Measurements from ENCODE around the gene TSPAN3. TPM values are rescaled to one million over a fixed set of nuclear protein-coding genes. Genes with fewer than 3 reads are reported as not detected.

Gene TSPAN3
- total RNA-seq, 1 donor from 2014 or later = 223 TPM

GRCh38 chr15:77083381-77084160 is 12.7 kb upstream of the TSPAN3 start:
- H3K27ac Mint-ChIP-seq (ENCODE audit: unreplicated experiment) = no peak overlapping the region
- H3K36me3 ChIP-seq (ENCODE audit: insufficient read depth, low read length) = no peaks in the 10 kb centered on the region
- H3K4me1 ChIP-seq (ENCODE audit: insufficient read depth, low read length) = peaks cover 6% of the 10 kb centered on the region
- no peaks in the 10 kb centered on the region for H4K20me1 ChIP-seq (ENCODE audit: insufficient read depth, low read length)
- peak overlapping the region; percentile 11 for H3K4me3 ChIP-seq (ENCODE audit: insufficient read depth, low read depth, low read length)
- no peaks in the 10 kb centered on the region for H3K9me3 Mint-ChIP-seq (ENCODE audit: unreplicated experiment)
- peak overlapping the region; percentile 8 for H2AFZ ChIP-seq (ENCODE audit: low read depth, low read length)
- H3K27ac ChIP-seq (ENCODE audit: low read depth, low read length) = no peak overlapping the region
- no peak overlapping the region for H3K9ac ChIP-seq (ENCODE audit: low read length)
- H3K4me1 Mint-ChIP-seq (ENCODE audit: low read depth, unreplicated experiment) = peaks cover 5% of the 10 kb centered on the region
- no peaks in the 10 kb centered on the region for H3K27me3 ChIP-seq (ENCODE audit: insufficient read depth, low read length)
- no peak overlapping the region for H3K4me3 Mint-ChIP-seq (ENCODE audit: unreplicated experiment)
- H3K36me3 Mint-ChIP-seq (ENCODE audit: low read depth, unreplicated experiment) = no peaks in the 10 kb centered on the region
- TF ChIP-seq EZH2 (IDR thresholded peaks at IDR 0.05; ENCODE audit: insufficient read depth, low read length) (no peak), CTCF (IDR thresholded peaks at IDR 0.05; ENCODE audit: insufficient read depth, low read depth, low read length) (no peak)
- no peaks in the 10 kb centered on the region for H3K9me3 ChIP-seq (ENCODE audit: insufficient read depth, low read depth, low read length)
- peak; percentile 60 for DNase-seq (ENCODE audit: low read depth)
- H3K27me3 Mint-ChIP-seq (ENCODE audit: low read depth, unreplicated experiment) = peaks cover 11% of the 10 kb centered on the region
- no peaks in the 10 kb centered on the region for H3K79me2 ChIP-seq (ENCODE audit: insufficient read depth, low read length)
- H3K4me2 ChIP-seq (ENCODE audit: low read length) = peak overlapping the region; percentile 68
- no peak for FAIRE-seq

- FAIRE-seq (no peak), DNase-seq (ENCODE audit: low read depth) (no peak)
- Mint-ChIP-seq H3K27ac (ENCODE audit: unreplicated experiment) (no peak overlapping the region), H3K27me3 (ENCODE audit: low read depth, unreplicated experiment) (peaks cover 8% of the 10 kb centered on the region), H3K36me3 (ENCODE audit: low read depth, unreplicated experiment) (no peaks in the 10 kb centered on the region), H3K4me3 (ENCODE audit: unreplicated experiment) (no peak overlapping the region), H3K9me3 (ENCODE audit: unreplicated experiment) (no peaks in the 10 kb centered on the region), H3K4me1 (ENCODE audit: low read depth, unreplicated experiment) (peaks cover 5% of the 10 kb centered on the region)
- H3K9me3 ChIP-seq (ENCODE audit: insufficient read depth, low read depth, low read length) = no peaks in the 10 kb centered on the region
- peaks cover 6% of the 10 kb centered on the region for H3K4me1 ChIP-seq (ENCODE audit: insufficient read depth, low read length)
- H3K4me3 ChIP-seq (ENCODE audit: insufficient read depth, low read depth, low read length) = no peak overlapping the region
- no peak overlapping the region for H3K27ac ChIP-seq (ENCODE audit: low read depth, low read length)
- H3K4me2 ChIP-seq (ENCODE audit: low read length) = no peak overlapping the region
- H3K27me3 ChIP-seq (ENCODE audit: insufficient read depth, low read length) = no peaks in the 10 kb centered on the region
- H3K36me3 ChIP-seq (ENCODE audit: insufficient read depth, low read length) = no peaks in the 10 kb centered on the region
- no peaks in the 10 kb centered on the region for H4K20me1 ChIP-seq (ENCODE audit: insufficient read depth, low read length)
- no peak for TF ChIP-seq CTCF (IDR thresholded peaks at IDR 0.05; ENCODE audit: insufficient read depth, low read depth, low read length)
- no peak for TF ChIP-seq EZH2 (IDR thresholded peaks at IDR 0.05; ENCODE audit: insufficient read depth, low read length)
- peak overlapping the region; percentile 26 for H2AFZ ChIP-seq (ENCODE audit: low read depth, low read length)
- no peak overlapping the region for H3K9ac ChIP-seq (ENCODE audit: low read length)
- no peaks in the 10 kb centered on the region for H3K79me2 ChIP-seq (ENCODE audit: insufficient read depth, low read length)
Observed at GRCh38 chr15:77081971-77082370, 11.1 kb upstream of the TSPAN3 start.

GRCh38 chr15:77076323-77076915 is 5.5 kb upstream of the TSPAN3 start:
- H3K27me3 ChIP-seq (ENCODE audit: insufficient read depth, low read length) = peaks cover 16% of the 10 kb centered on the region
- FAIRE-seq (no peak), DNase-seq (ENCODE audit: low read depth) (no peak)
- H3K36me3 ChIP-seq (ENCODE audit: insufficient read depth, low read length) = no peaks in the 10 kb centered on the region
- no peak overlapping the region for H3K27ac ChIP-seq (ENCODE audit: low read depth, low read length)
- H2AFZ ChIP-seq (ENCODE audit: low read depth, low read length) = no peak overlapping the region
- Mint-ChIP-seq H3K36me3 (ENCODE audit: low read depth, unreplicated experiment) (no peaks in the 10 kb centered on the region), H3K27me3 (ENCODE audit: low read depth, unreplicated experiment) (peaks cover 4% of the 10 kb centered on the region), H3K4me1 (ENCODE audit: low read depth, unreplicated experiment) (no peaks in the 10 kb centered on the region), H3K27ac (ENCODE audit: unreplicated experiment) (no peak overlapping the region), H3K4me3 (ENCODE audit: unreplicated experiment) (no peak overlapping the region), H3K9me3 (ENCODE audit: unreplicated experiment) (no peaks in the 10 kb centered on the region)
- no peak overlapping the region for H3K9ac ChIP-seq (ENCODE audit: low read length)
- H3K79me2 ChIP-seq (ENCODE audit: insufficient read depth, low read length) = no peaks in the 10 kb centered on the region
- no peak overlapping the region for H3K4me2 ChIP-seq (ENCODE audit: low read length)
- H3K4me1 ChIP-seq (ENCODE audit: insufficient read depth, low read length) = no peaks in the 10 kb centered on the region
- no peak overlapping the region for H3K4me3 ChIP-seq (ENCODE audit: insufficient read depth, low read depth, low read length)
- TF ChIP-seq EZH2 (IDR thresholded peaks at IDR 0.05; ENCODE audit: insufficient read depth, low read length) (no peak), CTCF (IDR thresholded peaks at IDR 0.05; ENCODE audit: insufficient read depth, low read depth, low read length) (no peak)
- no peaks in the 10 kb centered on the region for H4K20me1 ChIP-seq (ENCODE audit: insufficient read depth, low read length)
- H3K9me3 ChIP-seq (ENCODE audit: insufficient read depth, low read depth, low read length) = no peaks in the 10 kb centered on the region

Data from astrocyte (in vitro differentiated cells and primary cell).